HepG2 (cell line): ENCODE results near the gene INHA. TPM values are rescaled to one million over a fixed set of nuclear protein-coding genes. Genes with fewer than 3 reads are reported as not detected.

Experiments
- AFF4 ChIP-seq: sonication (generic); formaldehyde crosslinking; IDR thresholded peaks from 2 replicates; pipeline ENCODE4 v1.4.0; 2020; ENCODE audit warnings: missing genetic modification reagents
- FOXP4 ChIP-seq: sonication (generic); formaldehyde crosslinking; IDR thresholded peaks from 2 replicates; pipeline ENCODE4 v1.4.0; 2020; ENCODE audit warnings: missing genetic modification reagents
- GATAD2A ChIP-seq: IDR thresholded peaks from 2 replicates; pipeline ENCODE4 v1.6.1; 2016
- MED1 ChIP-seq: sonication (generic); formaldehyde crosslinking; IDR thresholded peaks from 2 replicates; pipeline ENCODE4 v1.4.0; 2020; ENCODE audit warnings: missing genetic modification reagents
- POLR2A ChIP-seq, 2 experiments: IDR thresholded peaks; 2 replicates each; pipeline ENCODE4 v1.6.1; 2011; ENCODE audit warnings: low read depth in 2 of 2, low read length in 2 of 2, mild to moderate bottlenecking in 1 of 2, moderate library complexity in 1 of 2; ENCODE audit not compliant: insufficient read depth in 1 of 2
- SMC3 ChIP-seq: IDR thresholded peaks from 2 replicates; pipeline ENCODE4 v1.6.1; 2011; ENCODE audit warnings: low read length, improper control_type of control experiment
- TBL1XR1 ChIP-seq: fragments of 150-350 bp; IDR thresholded peaks from 2 replicates; pipeline ENCODE4 v1.6.1; 2014; ENCODE audit warnings: borderline replicate concordance, low read length; ENCODE audit not compliant: partially characterized antibody
- XRCC5 ChIP-seq: fragments of 200-400 bp; formaldehyde crosslinking; optimal IDR thresholded peaks from 2 replicates; pipeline ENCODE3; 2017; ENCODE audit warnings: mild to moderate bottlenecking, low read length
- ZBTB39 ChIP-seq: sonication (generic); formaldehyde crosslinking; IDR thresholded peaks from 2 replicates; pipeline ENCODE4 v1.5.0; 2020; ENCODE audit warnings: missing genetic modification reagents
- ZNF253 ChIP-seq: sonication (generic); formaldehyde crosslinking; IDR thresholded peaks from 2 replicates; pipeline ENCODE4 v1.8.0; 2022; ENCODE audit warnings: mild to moderate bottlenecking, missing genetic modification reagents, borderline replicate concordance
- ZNF260 ChIP-seq: sonication (generic); formaldehyde crosslinking; IDR thresholded peaks from 2 replicates; pipeline ENCODE4 v1.4.0; 2020; ENCODE audit warnings: missing genetic modification reagents, low read depth, mild to moderate bottlenecking, borderline replicate concordance
- ZNF776 ChIP-seq: sonication (generic); formaldehyde crosslinking; IDR thresholded peaks from 2 replicates; pipeline ENCODE4 v1.4.0; 2020; ENCODE audit warnings: mild to moderate bottlenecking, missing genetic modification reagents
- polyA plus RNA-seq, 8 experiments: library from polyadenylated mRNA; depleted of rRNA in 3 of 8; stranded (reverse) in 7 of 8; unstranded in 1 of 8; fragments of >200 nt; fragmentation: Illumina TruSeq in 4 of 8; extraction: Trizol in 4 of 8; gene quantifications; 2 replicates each; pipeline versions ENCODE4 v1.2.1 to v1.2.3, GENCODE V29; 2011 to 2016; ENCODE audit warnings: low read depth in 4 of 8, missing spikeins in 1 of 8, mixed read lengths in 1 of 8; ENCODE audit not compliant: insufficient read depth in 1 of 8
- total RNA-seq, 5 experiments: library from RNA; depleted of rRNA; stranded (reverse); fragments of >200 nt; fragmentation: Illumina TruSeq; extraction: Trizol; gene quantifications; 2 replicates each; pipeline ENCODE4 v1.2.3, GENCODE V29; 2016; ENCODE audit warnings: low read depth in 1 of 5
- TF ChIP-seq, protein P1 (sequence below): sonication (generic); formaldehyde crosslinking; IDR thresholded peaks from 2 replicates; pipeline ENCODE4 v1.5.1; 2020; ENCODE audit warnings: mild to moderate bottlenecking, moderate library complexity, missing genetic modification reagents
- TF ChIP-seq, protein P2 (sequence below): sonication (generic); formaldehyde crosslinking; IDR thresholded peaks from 2 replicates; pipeline ENCODE4 v1.4.0; 2020; ENCODE audit warnings: missing genetic modification reagents

The INHA gene
- total and polyA plus RNA-seq, 2 of the 13 experiments (the other 11 are each of a cell fraction or from before 2014, with no cell fraction given): 4.1 to 15.2 TPM

GRCh38 chr2:219576505-219577388, 4.6 kb downstream of the INHA start (continued):
- TF ChIP-seq, protein P1, sequence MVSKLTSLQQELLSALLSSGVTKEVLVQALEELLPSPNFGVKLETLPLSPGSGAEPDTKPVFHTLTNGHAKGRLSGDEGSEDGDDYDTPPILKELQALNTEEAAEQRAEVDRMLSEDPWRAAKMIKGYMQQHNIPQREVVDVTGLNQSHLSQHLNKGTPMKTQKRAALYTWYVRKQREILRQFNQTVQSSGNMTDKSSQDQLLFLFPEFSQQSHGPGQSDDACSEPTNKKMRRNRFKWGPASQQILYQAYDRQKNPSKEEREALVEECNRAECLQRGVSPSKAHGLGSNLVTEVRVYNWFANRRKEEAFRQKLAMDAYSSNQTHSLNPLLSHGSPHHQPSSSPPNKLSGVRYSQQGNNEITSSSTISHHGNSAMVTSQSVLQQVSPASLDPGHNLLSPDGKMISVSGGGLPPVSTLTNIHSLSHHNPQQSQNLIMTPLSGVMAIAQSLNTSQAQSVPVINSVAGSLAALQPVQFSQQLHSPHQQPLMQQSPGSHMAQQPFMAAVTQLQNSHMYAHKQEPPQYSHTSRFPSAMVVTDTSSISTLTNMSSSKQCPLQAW (CRISPR knock-in tag): peak; percentile 99
- TF ChIP-seq TBL1XR1 (no peak), POLR2A (IDR thresholded peaks at IDR 0.05; ENCODE audit: insufficient read depth in 1 of 2, low read depth in 2 of 2, low read length in 2 of 2) (no peak; a peak in 1 of 4 replicates), SMC3 (peak; percentile 28; the same call in 1 of the 2 replicates), ZBTB39 (CRISPR knock-in tag) (no peak), ZNF260 (CRISPR knock-in tag) (no peak), AFF4 (CRISPR knock-in tag) (peak; percentile 77; the same call in 1 of the 2 replicates), MED1 (CRISPR knock-in tag) (peak; percentile 99), XRCC5 (peak; percentile 97), ZNF776 (peak; percentile 81; the same call in 1 of the 2 replicates), ZNF253 (0 out of 2 replicates have a peak, but pooled peaks have one; percentile 67), FOXP4 (CRISPR knock-in tag) (peak; percentile 97), GATAD2A (CRISPR knock-in tag) (peak; percentile 97)
- TF ChIP-seq, protein P2, sequence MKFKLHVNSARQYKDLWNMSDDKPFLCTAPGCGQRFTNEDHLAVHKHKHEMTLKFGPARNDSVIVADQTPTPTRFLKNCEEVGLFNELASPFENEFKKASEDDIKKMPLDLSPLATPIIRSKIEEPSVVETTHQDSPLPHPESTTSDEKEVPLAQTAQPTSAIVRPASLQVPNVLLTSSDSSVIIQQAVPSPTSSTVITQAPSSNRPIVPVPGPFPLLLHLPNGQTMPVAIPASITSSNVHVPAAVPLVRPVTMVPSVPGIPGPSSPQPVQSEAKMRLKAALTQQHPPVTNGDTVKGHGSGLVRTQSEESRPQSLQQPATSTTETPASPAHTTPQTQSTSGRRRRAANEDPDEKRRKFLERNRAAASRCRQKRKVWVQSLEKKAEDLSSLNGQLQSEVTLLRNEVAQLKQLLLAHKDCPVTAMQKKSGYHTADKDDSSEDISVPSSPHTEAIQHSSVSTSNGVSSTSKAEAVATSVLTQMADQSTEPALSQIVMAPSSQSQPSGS: peak; percentile 94
